Stomach (tissue), 4 donors: ENCODE measurements around the gene ZNF473.
"Not testable (repeated sequence)": the region's sequence is repeated elsewhere in the genome, so short reads cannot be mapped to it uniquely, and the experiment has no call there.

Source experiments
- CTCF ChIP-seq, 7 experiments: fragments of 450-650 bp in 4 of 7; fragments of 200-600 bp in 3 of 7; sonication (generic) in 3 of 7; IDR thresholded peaks; one replicate each; pipeline ENCODE4 v1.5.1; 2016 to 2019; ENCODE audit warnings: antibody characterized with exemption in 7 of 7, control low read depth in 2 of 7, mild to moderate bottlenecking in 1 of 7
- EP300 ChIP-seq: sonication (generic); formaldehyde crosslinking; IDR thresholded peaks from one replicate; pipeline ENCODE4 v1.6.1; 2017; ENCODE audit warnings: antibody characterized with exemption
- POLR2A ChIP-seq, 4 donors: fragments of 450-650 bp; IDR thresholded peaks; one replicate each; pipeline ENCODE4 v1.6.1; 2016; ENCODE audit warnings: antibody characterized with exemption in 4 of 4, control low read depth in 2 of 4, mild to moderate bottlenecking in 1 of 4, moderate library complexity in 1 of 4
- POLR2AphosphoS5 ChIP-seq, 3 donors: sonication (generic); formaldehyde crosslinking; IDR thresholded peaks; one replicate each; pipeline ENCODE4 v1.6.1; 2016; ENCODE audit warnings: antibody characterized with exemption in 3 of 3

DNA sequence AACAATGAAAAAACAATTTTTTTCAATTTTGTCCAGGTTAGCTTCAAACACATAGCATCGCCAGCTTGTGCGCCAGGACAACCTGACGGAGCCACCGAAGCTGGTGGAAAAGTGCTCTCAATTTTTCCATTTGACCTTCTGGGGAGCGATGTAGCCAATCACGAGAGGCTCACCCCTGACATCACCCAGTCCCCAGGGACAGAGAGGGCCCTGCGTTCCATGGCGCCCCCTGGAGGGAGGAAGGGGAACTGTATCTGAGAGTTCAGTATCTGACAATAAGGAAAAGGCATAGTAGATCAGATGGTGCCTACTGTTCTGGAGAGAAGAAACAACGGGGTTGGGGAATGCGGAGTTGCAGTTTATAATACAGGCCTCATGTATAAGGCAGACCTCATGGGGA is 64.9 kb downstream of the ZNF473 start:
- TF ChIP-seq CTCF (IDR thresholded peaks at IDR 0.05); POLR2A (IDR thresholded peaks at IDR 0.05); POLR2AphosphoS5 (IDR thresholded peaks at IDR 0.05); EP300: not testable (repeated sequence)
